Stimulated activated CD4-positive, alpha-beta T cell treated with anti-CD3 and anti-CD28 coated beads, Interleukin-1b, Interleukin-23, amount 100 ng/mL, for 1 hour (primary cell): Measurements from ENCODE around the gene PAMR1.

Experiments used
- DNase-seq, 2 donors: peaks; one replicate each; pipeline ENCODE4 v3.0.0-alpha.2; 2020; ENCODE audit warnings: low read depth in 2 of 2

Gene PAMR1

DNA sequence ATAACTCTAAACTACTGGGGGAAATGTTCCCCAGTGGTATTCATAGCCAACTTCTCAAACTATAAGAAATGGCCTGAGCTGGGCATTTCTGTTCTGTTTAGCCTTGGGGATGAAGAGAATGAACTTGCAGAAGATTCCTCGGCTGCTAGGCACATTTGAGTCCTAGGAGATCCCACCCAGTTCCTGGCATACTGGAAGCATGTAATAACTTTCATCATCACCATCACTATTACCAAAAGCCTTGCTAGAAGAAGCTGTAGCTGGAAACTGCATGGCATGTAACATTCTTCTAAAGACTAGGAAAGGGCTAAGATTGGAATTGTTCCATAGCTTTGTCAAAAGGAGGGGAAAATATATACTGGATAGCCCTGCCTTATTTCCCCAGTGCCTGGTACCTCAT is 65.9 kb downstream of the PAMR1 start:
- no peak for DNase-seq

- DNase-seq, result no peak
Observed at GRCh38 chr11:35458846-35459245, 66.6 kb downstream of the PAMR1 start.

DNA sequence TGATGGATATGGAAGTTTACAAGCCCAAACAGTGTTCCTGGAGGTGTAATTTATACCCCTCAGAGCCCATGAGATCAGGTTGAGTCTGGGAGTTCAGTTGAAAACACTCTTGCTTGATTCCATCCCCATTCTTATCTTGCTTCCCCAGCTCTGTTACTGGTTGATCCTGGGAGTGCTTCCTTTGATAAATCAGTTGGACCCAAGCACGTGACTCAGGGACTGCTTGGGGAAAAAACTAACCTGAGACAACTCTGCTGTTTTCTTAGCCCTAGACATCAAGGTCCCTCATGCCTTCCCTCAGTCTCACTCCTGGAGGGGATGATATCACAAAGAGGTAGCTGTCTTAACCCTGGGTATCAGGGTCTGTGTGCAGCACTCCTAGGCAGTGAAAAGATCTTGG is 71.1 kb downstream of the PAMR1 start:
- no peak for DNase-seq

- DNase-seq, result no peak
Observed at GRCh38 chr11:35436581-35437250, 88.7 kb downstream of the PAMR1 start.

DNA sequence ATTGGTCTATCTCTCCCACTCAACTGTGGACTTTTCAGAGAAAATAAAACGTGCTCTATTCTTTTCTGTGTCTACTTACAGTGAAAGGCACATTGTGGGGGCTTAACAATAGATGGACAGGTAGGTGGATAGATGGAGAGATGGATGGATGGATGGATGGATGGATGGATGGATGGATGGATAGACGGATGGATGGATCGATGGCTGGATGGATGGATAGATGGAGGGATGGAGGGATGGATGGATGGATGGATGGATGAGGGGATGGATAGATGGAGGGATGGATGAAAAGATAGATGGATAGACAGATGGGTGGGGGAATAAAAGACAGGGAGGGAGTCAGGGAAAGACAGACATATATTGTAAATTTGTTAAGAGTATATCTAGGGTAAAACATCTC is 91.8 kb downstream of the PAMR1 start:
- DNase-seq, result no peak

- no peak for DNase-seq
Observed at GRCh38 chr11:35432464-35432863, 93.0 kb downstream of the PAMR1 start.

GRCh38 chr11:35427071-35427470 is 98.3 kb downstream of the PAMR1 start:
- DNase-seq, result no peak

DNA sequence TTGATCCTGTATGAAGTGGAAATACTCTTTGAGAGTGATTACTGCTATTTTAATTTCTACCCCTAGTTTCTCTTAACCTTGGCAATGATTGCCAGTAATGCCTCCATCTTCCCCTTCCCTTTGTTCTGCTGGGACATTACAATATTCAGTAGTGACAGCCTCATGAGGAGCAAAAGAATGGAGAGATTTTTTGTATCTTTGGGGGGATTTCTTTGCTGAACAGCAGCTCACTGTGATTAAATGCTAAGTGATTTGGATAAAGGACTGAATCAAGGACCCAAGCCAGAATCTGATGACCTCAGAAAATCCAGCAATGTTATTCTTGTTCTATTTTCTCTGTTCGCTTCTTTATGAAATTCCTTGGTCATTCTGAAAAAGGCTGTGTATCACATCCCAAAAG is 99.1 kb downstream of the PAMR1 start:
- DNase-seq, result no peak

DNA sequence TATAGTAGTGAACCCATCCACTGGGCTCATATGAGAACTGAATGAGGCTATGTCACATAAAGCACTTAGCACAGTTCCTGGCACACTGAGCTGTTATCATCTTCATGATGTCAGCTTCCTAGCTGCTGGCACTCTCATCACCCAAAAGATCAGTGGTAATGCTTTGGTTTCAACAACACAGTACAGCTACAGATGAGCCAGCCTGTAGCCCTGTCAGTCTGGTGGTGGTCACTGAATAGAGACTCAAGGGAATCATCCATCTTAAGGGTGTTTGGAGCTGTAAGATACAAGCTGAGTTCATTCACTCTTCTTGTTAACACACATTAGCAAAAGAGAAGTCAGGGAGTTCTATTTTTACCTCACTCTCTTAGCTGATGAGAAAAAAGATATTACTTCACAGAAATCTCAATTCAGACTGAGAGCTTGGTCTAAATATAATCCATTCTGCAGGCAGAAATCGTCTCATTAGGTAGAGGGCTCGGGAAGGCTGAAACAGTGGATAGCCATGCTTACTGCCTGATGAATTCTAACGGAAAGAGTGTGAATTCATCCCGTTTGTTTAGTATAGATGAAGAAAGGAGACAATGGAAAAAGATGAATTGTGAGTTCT is 99.7 kb downstream of the PAMR1 start:
- no peak for DNase-seq

DNA sequence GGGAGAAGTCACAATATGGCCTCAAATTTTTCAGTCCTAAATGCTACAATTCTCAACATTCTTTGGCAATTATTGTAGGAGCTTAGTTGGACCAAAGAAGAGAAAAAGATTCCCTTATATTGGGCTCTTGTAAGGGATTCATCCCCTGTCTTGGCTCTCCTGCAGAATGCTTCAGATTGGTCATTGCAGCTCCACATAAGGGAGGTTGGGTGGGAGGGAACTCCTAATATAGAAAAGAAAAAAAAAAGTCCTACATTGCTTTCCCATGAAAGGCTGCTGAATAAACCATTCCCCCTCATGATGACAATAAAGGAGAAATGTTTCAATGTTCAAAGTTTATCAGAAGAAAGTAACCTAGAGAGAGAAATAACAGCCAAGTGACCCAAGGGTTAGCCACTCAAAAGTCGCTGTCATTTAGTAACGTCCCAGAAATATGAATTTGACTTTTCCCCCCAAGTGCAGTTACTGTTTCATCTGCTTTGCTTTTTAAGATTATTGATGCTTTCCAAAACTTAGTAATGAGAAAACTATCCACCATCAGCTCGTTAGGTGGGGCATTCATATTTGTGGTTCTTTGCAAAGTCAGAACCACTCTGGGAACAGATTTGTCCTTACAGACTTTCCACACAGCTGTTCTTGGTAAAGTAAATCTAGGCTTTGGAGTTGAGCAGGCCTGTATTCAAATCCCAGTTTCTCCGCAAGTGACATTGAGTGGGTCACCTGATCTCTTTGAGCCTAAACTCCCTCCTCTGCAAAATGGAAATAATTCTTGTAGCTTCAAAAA is 101.1 kb downstream of the PAMR1 start:
- no peak for DNase-seq

DNA sequence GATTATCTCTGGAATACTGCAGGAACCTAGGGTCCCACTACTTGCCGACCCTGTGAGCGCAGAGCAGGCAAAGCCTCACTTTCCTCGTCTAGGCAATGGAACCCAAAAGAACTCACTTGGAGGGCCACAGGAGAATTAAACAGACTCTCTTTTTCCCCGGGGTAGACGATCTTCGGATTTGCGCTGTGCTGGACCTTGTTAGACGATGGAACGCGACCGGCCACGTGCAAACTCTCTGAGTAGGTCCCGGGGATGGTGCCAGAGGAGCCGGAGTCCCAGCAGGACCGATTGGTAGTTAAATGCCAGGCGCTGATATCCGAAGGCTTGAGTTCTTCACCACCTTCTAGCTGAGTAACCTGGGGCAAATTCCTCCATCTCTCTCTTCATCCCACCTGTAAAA is 105.0 kb downstream of the PAMR1 start:
- no peak for DNase-seq

DNA sequence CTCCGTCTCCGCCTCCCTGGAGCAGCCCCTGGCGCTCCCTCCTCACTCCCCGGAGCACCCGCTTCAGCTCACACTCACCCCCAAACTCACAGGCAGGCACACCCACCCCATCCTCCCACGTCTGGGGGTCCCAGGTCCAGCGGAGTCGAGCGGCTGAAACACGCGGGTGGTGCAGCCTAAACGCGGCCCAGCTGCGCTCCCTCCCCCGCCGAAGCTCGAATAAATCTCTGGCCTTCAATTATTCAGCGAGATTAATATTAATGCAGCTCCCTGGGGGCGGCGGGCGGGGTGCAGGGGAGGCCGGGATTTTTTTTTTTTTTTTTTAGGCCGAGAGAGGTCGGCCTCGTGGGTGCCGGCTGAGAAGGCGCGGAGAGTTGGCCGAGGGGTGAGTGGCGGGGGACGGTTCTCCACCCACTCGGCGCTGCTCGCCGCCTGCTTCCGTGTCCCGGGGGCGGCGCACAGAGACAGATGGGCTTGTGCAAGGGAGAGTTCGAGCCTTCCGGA is 105.5 kb downstream of the PAMR1 start:
- no peak for DNase-seq

- DNase-seq, result no peak
Observed at GRCh38 chr11:35419184-35419829, 106.1 kb downstream of the PAMR1 start, which contains the start of gene SLC1A2. SLC1A2 (minus strand) TSS chr11:35419558; CDS start chr11:35418966, 592 bp downstream.

- no peak for DNase-seq
Observed at GRCh38 chr11:35418282-35419183, 106.9 kb downstream of the PAMR1 start.

DNA sequence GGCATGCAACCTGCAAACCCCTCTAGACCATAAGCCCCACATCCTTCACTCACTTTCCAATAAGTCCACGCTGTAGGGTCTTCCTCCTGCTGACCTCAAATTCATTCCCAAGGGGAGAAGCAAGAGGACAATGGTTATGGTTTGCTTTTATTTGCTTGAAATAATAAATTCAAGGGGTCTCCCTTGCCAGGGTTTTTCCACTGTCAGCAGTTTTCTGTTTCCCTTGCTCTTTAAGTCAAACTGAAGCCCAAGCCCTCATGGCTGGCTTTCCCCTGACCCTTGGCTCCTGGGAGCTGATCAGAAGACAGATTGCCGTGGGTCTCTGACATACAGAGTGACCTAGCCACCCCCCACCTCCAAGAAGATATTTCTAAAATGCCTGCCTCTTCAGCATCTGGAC is 109.9 kb downstream of the PAMR1 start:
- no peak for DNase-seq

DNA sequence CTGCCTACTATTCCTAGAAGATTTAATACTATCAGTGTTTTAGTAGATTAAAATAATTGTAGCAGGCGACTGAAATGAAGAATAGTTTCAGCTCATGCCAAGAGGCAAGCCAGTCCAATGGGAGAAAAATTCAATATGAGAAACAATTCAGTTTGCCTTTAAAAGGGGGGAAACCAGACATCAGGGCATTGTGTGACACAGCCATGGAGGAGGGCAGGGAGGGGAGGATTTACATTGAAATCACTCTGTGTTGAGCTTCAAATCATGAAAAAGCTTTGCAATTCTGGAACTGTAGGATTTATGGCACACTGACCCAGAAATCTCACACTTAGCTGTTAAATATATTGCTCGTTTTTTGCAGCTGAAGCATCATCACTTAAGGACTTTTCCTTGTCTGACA is 110.6 kb downstream of the PAMR1 start:
- DNase-seq, result no peak

- no peak for DNase-seq
Observed at GRCh38 chr11:35414311-35414710, 111.1 kb downstream of the PAMR1 start.

GRCh38 chr11:35413598-35413997 is 111.8 kb downstream of the PAMR1 start:
- no peak for DNase-seq

DNA sequence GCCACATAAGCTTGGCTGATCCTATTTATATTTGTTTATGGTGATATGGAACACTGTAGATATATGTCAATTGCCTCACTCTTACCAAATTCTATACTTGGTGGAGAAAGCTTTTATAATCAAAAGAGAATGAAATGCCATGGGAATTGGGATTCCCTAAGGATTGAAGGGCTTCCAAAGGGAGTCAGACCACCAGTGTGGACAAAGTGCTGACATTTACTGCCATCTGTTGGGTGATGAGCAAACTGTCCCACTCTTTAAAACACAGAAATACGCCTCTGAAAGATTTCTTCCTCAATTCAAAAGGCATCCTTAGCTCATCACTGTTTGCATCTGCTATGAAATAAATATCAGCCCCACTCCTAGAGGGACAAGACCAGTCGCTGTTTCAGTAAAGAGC is 113.1 kb downstream of the PAMR1 start:
- DNase-seq, result no peak

GRCh38 chr11:35407041-35407440 is 118.4 kb downstream of the PAMR1 start:
- DNase-seq, result no peak

DNA sequence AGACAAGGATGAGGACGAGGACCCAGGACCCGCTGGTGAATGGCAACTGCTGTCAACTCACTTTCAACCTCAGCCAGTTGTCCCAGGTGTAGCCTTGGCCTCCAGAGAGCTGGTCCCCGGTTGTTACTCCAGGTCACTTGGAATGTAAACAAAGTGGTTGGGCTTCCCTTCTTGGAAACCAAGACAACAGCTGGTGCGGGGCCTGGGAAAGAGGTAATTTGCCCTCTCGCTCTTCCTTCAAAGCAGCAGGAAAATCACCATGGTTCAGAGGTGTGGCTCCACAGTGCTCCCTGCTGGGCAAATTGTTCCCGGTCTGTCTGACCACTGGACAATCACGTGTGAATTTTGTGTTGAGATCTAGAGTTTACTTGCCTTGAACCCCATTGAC is 121.0 kb downstream of the PAMR1 start:
- no peak for DNase-seq
